Activated CD4-positive, alpha-beta T cell treated with anti-CD3 and anti-CD28 coated beads, Interleukin-2, amount 10 ng/mL, durations not matched to agents 7 days and 5 days (primary cell): ENCODE data around the gene PPFIA4. TPM values are rescaled to one million over a fixed set of nuclear protein-coding genes. Genes with fewer than 3 reads are reported as not detected.
A peak's percentile ranks its signal among the peaks of the same experiment; 100 is the strongest.

Experiments
- CTCF ChIA-PET: fragments of 350-600 bp; sonication (Branson Sonifier 250); formaldehyde crosslinking; loops from one replicate; lab custom pipeline; 2021; ENCODE audit warnings: antibody characterized with exemption; lab: Charles Lee
- POLR2A ChIA-PET: fragments of 350-600 bp; sonication (Branson Sonifier 250); formaldehyde crosslinking; loops from one replicate; lab custom pipeline; 2021; ENCODE audit warnings: antibody characterized with exemption; lab: Charles Lee
- DNase-seq: peaks from one replicate; pipeline ENCODE4 v3.0.0-alpha.2; 2020
- H3K27ac Mint-ChIP-seq: one replicate; pipeline ENCODE4 v1.8.0; 2021; ENCODE audit warnings: mild to moderate bottlenecking, moderate library complexity, mixed read lengths
- H3K27me3 Mint-ChIP-seq: one replicate; pipeline ENCODE4 v1.8.0; 2021; ENCODE audit warnings: mixed read lengths
- H3K36me3 Mint-ChIP-seq: one replicate; pipeline ENCODE4 v1.8.0; 2021; ENCODE audit warnings: low read depth, mixed read lengths
- H3K4me1 Mint-ChIP-seq: one replicate; pipeline ENCODE4 v1.8.0; 2021; ENCODE audit warnings: mixed read lengths
- H3K4me3 Mint-ChIP-seq: one replicate; pipeline ENCODE4 v1.8.0; 2021; ENCODE audit warnings: mild to moderate bottlenecking, moderate library complexity, mixed read lengths
- H3K9me3 Mint-ChIP-seq: one replicate; pipeline ENCODE4 v1.8.0; 2021; ENCODE audit warnings: mixed read lengths
- total RNA-seq, 2 experiments: library from RNA; stranded (reverse); gene quantifications; one replicate each; pipeline ENCODE4 v1.2.3, GENCODE V29; 2021

PPFIA4 gene
- total RNA-seq, 2 experiments from 2014 or later = 13.7 to 16.1 TPM

DNA sequence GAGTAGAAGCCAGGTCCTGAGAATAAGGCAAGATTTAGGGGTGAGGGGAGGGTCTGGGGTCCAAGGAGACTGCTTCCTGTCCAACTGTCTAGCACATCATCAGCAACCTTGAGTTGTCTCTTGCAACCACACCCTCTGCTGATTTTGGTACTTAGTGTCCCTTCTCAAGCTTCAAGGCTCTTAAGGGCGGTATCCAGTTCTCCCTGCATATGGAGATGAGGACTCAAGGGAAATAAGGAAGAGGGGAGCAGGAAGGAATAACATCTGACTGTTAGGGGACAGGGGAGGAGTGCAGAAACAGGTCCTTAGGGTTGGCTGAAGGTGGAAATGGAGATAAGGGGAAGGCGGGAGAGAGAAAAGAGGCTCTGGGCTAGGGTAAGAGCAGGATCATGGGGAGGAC is 47.2 kb downstream of the PPFIA4 start:
- Mint-ChIP-seq H3K4me3 (no peak overlapping the region), H3K36me3 (peaks cover 8% of the 10 kb centered on the region), H3K27ac (no peak overlapping the region), H3K4me1 (peaks cover 9% of the 10 kb centered on the region), H3K27me3 (peaks cover 30% of the 10 kb centered on the region), H3K9me3 (no peaks in the 10 kb centered on the region)
- ChIA-PET CTCF (interaction anchor here (0.9 to 1.3 kb wide), 2 partner anchors 16 kb away, joined by 3 read pairs; no protein-coding TSS in a partner anchor), POLR2A (no interaction called here)
- no peak for DNase-seq

GRCh38 chr1:203074610-203075009 is 48.3 kb downstream of the PPFIA4 start:
- POLR2A ChIA-PET = no interaction called here
- Mint-ChIP-seq H3K27ac (no peak overlapping the region), H3K9me3 (no peaks in the 10 kb centered on the region), H3K4me1 (peaks cover 9% of the 10 kb centered on the region), H3K36me3 (peaks cover 8% of the 10 kb centered on the region), H3K27me3 (peaks cover 30% of the 10 kb centered on the region), H3K4me3 (no peak overlapping the region)
- CTCF ChIA-PET = no interaction called here
- DNase-seq = no peak

GRCh38 chr1:203075236-203076030 is 49.1 kb downstream of the PPFIA4 start:
- no peak overlapping the region for H3K4me3 Mint-ChIP-seq
- H3K27me3 Mint-ChIP-seq = peaks cover 30% of the 10 kb centered on the region
- H3K36me3 Mint-ChIP-seq = peaks cover 8% of the 10 kb centered on the region
- peaks cover 9% of the 10 kb centered on the region for H3K4me1 Mint-ChIP-seq
- DNase-seq = no peak
- ChIA-PET CTCF (interaction anchor here (1.0 to 1.2 kb wide), 2 partner anchors 10 to 19 kb away, joined by 3 read pairs; no protein-coding TSS in a partner anchor), POLR2A (no interaction called here)
- no peaks in the 10 kb centered on the region for H3K9me3 Mint-ChIP-seq
- no peak overlapping the region for H3K27ac Mint-ChIP-seq

GRCh38 chr1:203076031-203076511 is 49.8 kb downstream of the PPFIA4 start:
- Mint-ChIP-seq H3K4me1 (peaks cover 9% of the 10 kb centered on the region), H3K27ac (peak overlapping the region; percentile 27), H3K36me3 (peaks cover 8% of the 10 kb centered on the region), H3K27me3 (peaks cover 30% of the 10 kb centered on the region), H3K9me3 (no peaks in the 10 kb centered on the region), H3K4me3 (peak overlapping the region; percentile 41)
- CTCF ChIA-PET = interaction anchor here (1.0 to 1.8 kb wide), 4 partner anchors 9 to 97 kb away, joined by 3 to 7 read pairs (median 4); no protein-coding TSS in a partner anchor
- no peak for DNase-seq
- POLR2A ChIA-PET = no interaction called here

DNA sequence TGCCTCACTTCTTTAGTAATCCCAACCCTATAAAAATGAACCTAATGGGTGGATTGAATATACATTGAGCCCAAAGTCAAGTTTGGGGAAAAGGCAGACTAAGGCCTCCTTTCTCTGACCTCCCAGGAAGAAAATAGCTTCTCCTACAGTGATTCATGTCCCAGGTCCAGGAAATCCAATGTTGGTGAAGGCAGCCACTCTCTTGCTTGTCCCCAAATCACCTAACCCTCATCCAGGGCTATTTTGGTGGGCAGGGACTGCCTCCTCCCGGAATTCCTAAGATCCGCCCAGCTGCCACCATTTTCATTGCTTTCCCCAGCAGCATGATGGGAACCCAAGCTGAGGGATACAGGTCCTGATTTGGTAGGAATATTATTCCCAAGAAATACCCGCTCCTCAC is 51.1 kb downstream of the PPFIA4 start:
- H3K4me3 Mint-ChIP-seq = no peak overlapping the region

DNA sequence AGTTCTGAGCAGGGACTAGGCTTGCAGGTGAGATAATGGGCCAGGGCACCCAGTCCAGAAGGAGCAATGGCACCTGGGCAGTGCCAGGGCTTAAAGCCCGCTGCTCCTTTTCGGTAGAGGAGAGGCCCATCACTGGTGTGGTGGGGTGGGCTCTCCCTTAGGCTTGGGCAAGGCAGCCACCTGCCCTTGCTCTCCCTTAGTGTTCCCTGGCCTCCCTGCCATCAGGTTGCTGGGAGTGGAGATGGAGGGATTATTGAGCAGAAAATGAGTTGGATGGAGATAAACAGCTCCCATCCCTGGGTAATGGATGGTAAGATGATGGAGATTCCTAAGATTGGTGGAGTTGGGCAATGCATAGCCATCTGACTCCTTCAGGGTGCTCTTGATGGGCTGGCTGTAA is 51.7 kb downstream of the PPFIA4 start:
- no peaks in the 10 kb centered on the region for H3K9me3 Mint-ChIP-seq
- no peak overlapping the region for H3K27ac Mint-ChIP-seq
- ChIA-PET POLR2A (no interaction called here), CTCF (no interaction called here)
- H3K27me3 Mint-ChIP-seq = peaks cover 29% of the 10 kb centered on the region
- no peak overlapping the region for H3K4me3 Mint-ChIP-seq
- H3K36me3 Mint-ChIP-seq = peaks cover 6% of the 10 kb centered on the region
- no peak for DNase-seq
- peaks cover 9% of the 10 kb centered on the region for H3K4me1 Mint-ChIP-seq

More for the DNA sequence above, 51.1 kb downstream of the PPFIA4 start:
- H3K9me3 Mint-ChIP-seq = no peaks in the 10 kb centered on the region
- H3K27ac Mint-ChIP-seq = no peak overlapping the region
- DNase-seq = no peak
- CTCF ChIA-PET = interaction anchor here (1.7 to 1.8 kb wide), 2 partner anchors 11 to 95 kb away, joined by 4 to 7 read pairs; no protein-coding TSS in a partner anchor
- H3K4me1 Mint-ChIP-seq = peaks cover 9% of the 10 kb centered on the region
- peaks cover 6% of the 10 kb centered on the region for H3K36me3 Mint-ChIP-seq
- POLR2A ChIA-PET = no interaction called here
- H3K27me3 Mint-ChIP-seq = peaks cover 30% of the 10 kb centered on the region

- Mint-ChIP-seq H3K4me1 (peaks cover 9% of the 10 kb centered on the region), H3K36me3 (peaks cover 6% of the 10 kb centered on the region), H3K9me3 (no peaks in the 10 kb centered on the region), H3K27me3 (peaks cover 26% of the 10 kb centered on the region), H3K4me3 (no peak overlapping the region), H3K27ac (no peak overlapping the region)
- ChIA-PET CTCF (no interaction called here), POLR2A (no interaction called here)
- no peak for DNase-seq
These were observed 52.2 kb downstream of the PPFIA4 start for GRCh38 chr1:203078478-203078877.

DNA sequence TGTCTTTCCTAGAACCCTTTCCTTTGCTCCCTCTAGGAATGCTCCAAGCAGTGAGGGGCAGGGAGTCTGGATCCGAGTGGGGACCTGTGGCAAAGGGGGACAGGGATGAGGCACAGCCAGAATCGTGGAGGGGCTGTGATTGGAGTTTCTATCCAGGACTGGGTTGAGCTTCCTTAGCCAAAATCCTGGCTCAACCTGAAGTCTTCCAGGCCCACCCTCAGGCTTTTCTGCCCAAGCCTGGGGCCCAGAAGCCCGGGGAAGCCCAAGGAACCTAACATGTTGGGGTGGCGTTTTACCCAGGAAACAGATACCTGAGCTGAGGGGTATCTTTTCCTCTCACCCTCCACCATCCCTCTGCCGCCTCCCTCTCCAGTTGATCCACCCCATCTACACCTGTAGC is 54.2 kb downstream of the PPFIA4 start:
- Mint-ChIP-seq H3K4me3 (no peak overlapping the region), H3K9me3 (no peaks in the 10 kb centered on the region), H3K36me3 (peaks cover 5% of the 10 kb centered on the region), H3K4me1 (peaks cover 5% of the 10 kb centered on the region), H3K27ac (no peak overlapping the region), H3K27me3 (peaks cover 12% of the 10 kb centered on the region)
- POLR2A ChIA-PET = no interaction called here
- CTCF ChIA-PET = no interaction called here
- DNase-seq = no peak

DNA sequence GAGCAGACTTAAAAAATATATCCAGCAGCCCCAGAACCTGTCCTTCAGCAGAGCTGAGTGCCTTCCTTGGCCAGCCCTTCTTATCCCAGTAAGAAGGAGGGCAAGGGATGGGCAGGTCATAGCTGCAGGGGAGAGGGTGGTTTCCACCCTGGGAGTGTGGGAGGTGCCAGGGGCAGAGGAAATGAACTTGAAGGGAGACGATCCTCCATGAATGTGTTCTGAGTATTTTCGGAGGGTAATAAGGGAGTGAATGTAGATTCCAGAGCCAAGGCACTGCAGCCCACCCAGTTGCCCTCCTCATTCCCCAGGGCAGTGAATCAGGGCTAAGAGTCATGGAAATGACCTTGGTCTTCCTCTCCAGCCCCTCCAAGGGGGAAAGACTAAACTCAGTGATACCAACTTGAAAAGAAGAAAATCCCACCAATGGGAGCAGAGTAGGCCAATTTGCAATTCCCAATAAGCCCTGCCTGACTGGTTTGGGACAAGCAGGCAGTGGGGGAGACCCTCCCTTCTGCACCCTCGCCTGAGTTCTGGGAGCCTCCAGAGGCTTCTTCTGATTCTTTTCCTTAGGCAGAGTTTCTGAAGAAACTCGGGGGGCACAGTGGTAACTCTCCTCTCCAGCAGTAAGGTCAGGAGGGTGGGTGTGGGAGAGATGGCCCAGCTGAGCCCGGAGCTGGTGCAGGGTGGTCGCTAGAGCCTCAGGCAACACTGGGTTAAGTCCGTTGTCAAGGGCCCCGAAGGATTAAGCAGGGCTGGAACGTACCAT is 55.4 kb downstream of the PPFIA4 start:
- DNase-seq = no peak
- Mint-ChIP-seq H3K9me3 (no peaks in the 10 kb centered on the region), H3K27ac (no peak overlapping the region), H3K36me3 (no peaks in the 10 kb centered on the region), H3K4me1 (no peaks in the 10 kb centered on the region), H3K27me3 (peaks cover 8% of the 10 kb centered on the region), H3K4me3 (no peak overlapping the region)
- ChIA-PET CTCF (interaction anchor here (0.6 kb wide), 1 partner anchor 231 kb away, joined by 3 read pairs; no protein-coding TSS in a partner anchor), POLR2A (no interaction called here)

GRCh38 chr1:203082231-203082505 is 55.9 kb downstream of the PPFIA4 start:
- peaks cover 2% of the 10 kb centered on the region for H3K27me3 Mint-ChIP-seq
- H3K36me3 Mint-ChIP-seq = no peaks in the 10 kb centered on the region

GRCh38 chr1:203082571-203083462 is 56.5 kb downstream of the PPFIA4 start:
- CTCF ChIA-PET = no interaction called here
- DNase-seq = no peak
- Mint-ChIP-seq H3K27me3 (peaks cover 2% of the 10 kb centered on the region), H3K27ac (no peak overlapping the region), H3K4me1 (no peaks in the 10 kb centered on the region), H3K36me3 (no peaks in the 10 kb centered on the region), H3K9me3 (no peaks in the 10 kb centered on the region), H3K4me3 (no peak overlapping the region)
- POLR2A ChIA-PET = no interaction called here

More at GRCh38 chr1:203082231-203082505, 55.9 kb downstream of the PPFIA4 start:
- ChIA-PET CTCF (no interaction called here), POLR2A (no interaction called here)
- Mint-ChIP-seq H3K4me3 (no peak overlapping the region), H3K4me1 (no peaks in the 10 kb centered on the region), H3K27ac (no peak overlapping the region), H3K9me3 (no peaks in the 10 kb centered on the region)
- no peak for DNase-seq

- no peaks in the 10 kb centered on the region for H3K36me3 Mint-ChIP-seq
- POLR2A ChIA-PET = no interaction called here
- no peak overlapping the region for H3K27ac Mint-ChIP-seq
- DNase-seq = no peak
- no peaks in the 10 kb centered on the region for H3K4me1 Mint-ChIP-seq
- H3K27me3 Mint-ChIP-seq = peaks cover under 1% of the 10 kb centered on the region
- no peaks in the 10 kb centered on the region for H3K9me3 Mint-ChIP-seq
- no peak overlapping the region for H3K4me3 Mint-ChIP-seq
- CTCF ChIA-PET = interaction anchor here (0.9 to 1.1 kb wide), 3 partner anchors 22 to 38 kb away, joined by 3 to 5 read pairs (median 3); no protein-coding TSS in a partner anchor
These were observed 57.2 kb downstream of the PPFIA4 start for GRCh38 chr1:203083463-203083921.
